SK-N-SH treated with all-trans-retinoic acid at 6 μM for 48 hours (cell line): ENCODE measurements around the gene SLC1A7.

Experiments used
- ARNTL ChIP-seq: fragments of 450-650 bp; formaldehyde crosslinking; IDR thresholded peaks from 2 replicates; pipeline ENCODE4 v1.5.0; 2020; ENCODE audit warnings: low read depth, mild to moderate bottlenecking, moderate library complexity, borderline replicate concordance
- CREB5 ChIP-seq: fragments of 250-450 bp; sonication (Bioruptor Pico); IDR thresholded peaks from 2 replicates; pipeline ENCODE4 v1.5.1; 2020; ENCODE audit warnings: low read depth, mild to moderate bottlenecking, moderate library complexity
- POU6F1 ChIP-seq: fragments of 250-450 bp; sonication (Bioruptor Pico); IDR thresholded peaks from 2 replicates; pipeline ENCODE4 v1.8.0; 2021; ENCODE audit warnings: low read depth, mild to moderate bottlenecking, moderate library complexity, borderline replicate concordance
- ZC3H10 ChIP-seq: fragments of 250-450 bp; sonication (Bioruptor Pico); IDR thresholded peaks from 2 replicates; pipeline ENCODE4 v1.5.1; 2021; ENCODE audit warnings: mild to moderate bottlenecking, moderate library complexity

GRCh38 chr1:53162621-53163020 is 20.2 kb upstream of the SLC1A7 start:
- TF ChIP-seq ARNTL (CRISPR knock-in tag) = no peak
- TF ChIP-seq ZC3H10 (CRISPR knock-in tag) = no peak
- no peak for TF ChIP-seq POU6F1 (CRISPR knock-in tag)
- TF ChIP-seq CREB5 (CRISPR knock-in tag) = no peak
